ENCODE results near the gene FMO2.

DNA sequence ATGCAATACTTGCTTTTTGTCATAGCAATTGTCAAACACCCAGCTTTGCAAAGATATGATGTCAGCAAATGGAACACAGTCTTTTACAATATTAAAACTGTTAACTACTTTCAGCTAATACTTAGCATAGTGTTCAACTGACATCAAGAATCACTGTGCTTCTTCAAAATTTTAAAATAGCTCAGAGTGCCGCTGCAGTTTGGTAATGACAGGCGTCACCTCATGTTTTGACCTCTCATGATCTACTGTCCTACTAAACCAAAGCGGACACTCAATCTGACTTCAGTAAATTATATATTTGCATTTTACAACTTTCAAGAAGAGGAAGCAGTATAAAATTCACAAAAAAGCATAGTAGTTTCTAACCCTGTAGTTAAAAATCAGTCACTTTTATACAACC lies 65.2 kb downstream of the FMO2 start:
- TF ChIP-seq CTCF (IDR thresholded peaks at IDR 0.05; ENCODE audit: insufficient read depth, low read length) (no peak), GABPA (IDR thresholded peaks at IDR 0.05; ENCODE audit: low read depth) (no peak)

Data from HL-60 (cell line).